22Rv1 (cell line): Measurements from ENCODE around the gene CSNK2B.

Source experiments
- H3K27ac ChIP-seq: fragments of 450-650 bp; 2 replicates; pipeline ENCODE4 v1.5.1; 2017
- ZFX ChIP-seq: fragments of 450-650 bp; IDR thresholded peaks from 2 replicates; pipeline ENCODE4 v1.6.1; 2017; ENCODE audit warnings: antibody characterized with exemption, borderline replicate concordance
- TF ChIP-seq, protein P1 (sequence below): fragments of 450-650 bp; IDR thresholded peaks from 2 replicates; pipeline ENCODE4 v1.5.1; 2017; ENCODE audit warnings: mild to moderate bottlenecking

CSNK2B gene

DNA sequence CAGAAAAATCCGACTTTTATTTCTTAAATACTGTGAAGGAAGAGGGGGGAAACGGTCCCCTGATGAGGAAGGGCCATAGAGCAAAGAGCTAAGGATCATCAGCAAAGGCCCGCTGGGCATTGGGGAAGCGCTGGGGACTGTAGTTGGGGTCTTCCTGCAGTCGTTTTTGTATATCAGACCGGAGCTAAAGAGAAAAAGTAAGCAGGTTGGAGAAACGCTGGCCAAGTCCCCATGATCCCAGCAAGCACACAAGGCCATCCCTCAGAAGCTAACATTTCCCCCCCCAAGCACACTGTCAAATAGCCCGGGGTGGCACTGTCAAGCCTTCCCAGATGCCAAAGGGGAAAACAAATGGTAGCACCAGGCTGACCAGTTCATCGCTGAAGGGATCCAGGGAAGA, 26.8 kb upstream of the CSNK2B start:
- TF ChIP-seq ZFX, result no peak
- TF ChIP-seq, protein P1, sequence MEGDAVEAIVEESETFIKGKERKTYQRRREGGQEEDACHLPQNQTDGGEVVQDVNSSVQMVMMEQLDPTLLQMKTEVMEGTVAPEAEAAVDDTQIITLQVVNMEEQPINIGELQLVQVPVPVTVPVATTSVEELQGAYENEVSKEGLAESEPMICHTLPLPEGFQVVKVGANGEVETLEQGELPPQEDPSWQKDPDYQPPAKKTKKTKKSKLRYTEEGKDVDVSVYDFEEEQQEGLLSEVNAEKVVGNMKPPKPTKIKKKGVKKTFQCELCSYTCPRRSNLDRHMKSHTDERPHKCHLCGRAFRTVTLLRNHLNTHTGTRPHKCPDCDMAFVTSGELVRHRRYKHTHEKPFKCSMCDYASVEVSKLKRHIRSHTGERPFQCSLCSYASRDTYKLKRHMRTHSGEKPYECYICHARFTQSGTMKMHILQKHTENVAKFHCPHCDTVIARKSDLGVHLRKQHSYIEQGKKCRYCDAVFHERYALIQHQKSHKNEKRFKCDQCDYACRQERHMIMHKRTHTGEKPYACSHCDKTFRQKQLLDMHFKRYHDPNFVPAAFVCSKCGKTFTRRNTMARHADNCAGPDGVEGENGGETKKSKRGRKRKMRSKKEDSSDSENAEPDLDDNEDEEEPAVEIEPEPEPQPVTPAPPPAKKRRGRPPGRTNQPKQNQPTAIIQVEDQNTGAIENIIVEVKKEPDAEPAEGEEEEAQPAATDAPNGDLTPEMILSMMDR, result no peak
- H3K27ac ChIP-seq, result peak overlapping the region; percentile 38

DNA sequence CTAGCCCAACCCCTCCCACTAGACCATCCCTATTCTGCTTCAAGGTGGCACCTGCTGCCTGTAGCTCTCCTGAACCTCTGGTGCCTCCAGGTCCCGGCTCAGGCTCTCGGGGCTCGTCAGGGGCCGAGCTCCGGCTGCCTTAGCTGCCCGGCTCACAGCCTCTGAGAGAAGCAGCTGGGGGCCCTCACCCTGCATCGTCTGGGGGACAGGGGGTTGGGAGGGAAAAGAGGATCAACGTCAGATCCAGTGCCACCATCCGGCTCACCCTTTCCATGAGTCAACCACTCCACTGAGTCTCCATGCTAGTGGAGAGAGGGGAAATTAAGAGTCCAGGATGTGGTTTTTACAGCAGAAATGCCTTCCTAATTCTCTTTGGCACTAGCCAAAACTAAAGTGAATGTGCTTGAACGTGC, 26.4 kb upstream of the CSNK2B start:
- TF ChIP-seq, protein P1, result no peak
- no peak for TF ChIP-seq ZFX
- H3K27ac ChIP-seq, result peak overlapping the region; percentile 38

DNA sequence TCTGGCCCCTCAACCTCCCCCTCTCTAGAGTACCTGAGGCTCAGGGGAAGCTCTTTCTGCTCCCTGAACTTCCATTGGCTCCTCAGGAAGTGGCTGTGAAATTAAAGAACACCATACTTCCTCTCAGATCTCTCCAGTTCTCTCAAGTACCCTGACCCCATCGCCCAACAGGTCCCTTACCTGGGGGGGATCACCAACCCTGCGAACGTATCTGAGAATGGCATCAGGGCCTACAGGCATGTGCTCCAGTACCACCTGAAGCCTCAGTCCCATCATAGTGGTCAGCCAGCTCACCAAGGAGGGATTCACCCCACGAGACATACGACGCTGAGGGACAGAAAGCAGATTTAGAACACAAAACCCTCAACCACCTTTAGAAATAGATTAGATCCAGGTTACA, 25.3 kb upstream of the CSNK2B start:
- H3K27ac ChIP-seq, result no peak overlapping the region
- TF ChIP-seq, protein P1, result no peak
- TF ChIP-seq ZFX, result no peak

DNA sequence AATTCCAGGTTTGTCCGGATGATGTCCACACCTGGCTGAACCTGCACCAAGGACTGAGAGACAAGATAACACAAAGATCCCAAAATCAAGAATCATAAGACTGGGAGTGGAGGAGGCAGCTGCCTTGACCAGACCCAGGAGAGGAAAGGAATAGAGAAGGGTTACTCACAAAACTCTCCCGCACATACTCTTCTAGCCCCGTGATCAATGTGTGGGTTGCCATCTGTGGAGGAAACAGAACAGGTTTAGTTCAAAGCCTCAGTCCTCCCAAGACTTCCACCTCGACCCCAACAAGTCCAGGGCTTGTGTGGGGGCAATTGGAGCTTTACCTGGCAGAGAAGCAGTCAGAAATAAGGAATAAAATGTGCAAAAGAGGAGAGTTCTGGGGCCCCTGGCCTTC, 24.5 kb upstream of the CSNK2B start:
- TF ChIP-seq, protein P1, result no peak
- TF ChIP-seq ZFX, result no peak
- no peak overlapping the region for H3K27ac ChIP-seq

DNA sequence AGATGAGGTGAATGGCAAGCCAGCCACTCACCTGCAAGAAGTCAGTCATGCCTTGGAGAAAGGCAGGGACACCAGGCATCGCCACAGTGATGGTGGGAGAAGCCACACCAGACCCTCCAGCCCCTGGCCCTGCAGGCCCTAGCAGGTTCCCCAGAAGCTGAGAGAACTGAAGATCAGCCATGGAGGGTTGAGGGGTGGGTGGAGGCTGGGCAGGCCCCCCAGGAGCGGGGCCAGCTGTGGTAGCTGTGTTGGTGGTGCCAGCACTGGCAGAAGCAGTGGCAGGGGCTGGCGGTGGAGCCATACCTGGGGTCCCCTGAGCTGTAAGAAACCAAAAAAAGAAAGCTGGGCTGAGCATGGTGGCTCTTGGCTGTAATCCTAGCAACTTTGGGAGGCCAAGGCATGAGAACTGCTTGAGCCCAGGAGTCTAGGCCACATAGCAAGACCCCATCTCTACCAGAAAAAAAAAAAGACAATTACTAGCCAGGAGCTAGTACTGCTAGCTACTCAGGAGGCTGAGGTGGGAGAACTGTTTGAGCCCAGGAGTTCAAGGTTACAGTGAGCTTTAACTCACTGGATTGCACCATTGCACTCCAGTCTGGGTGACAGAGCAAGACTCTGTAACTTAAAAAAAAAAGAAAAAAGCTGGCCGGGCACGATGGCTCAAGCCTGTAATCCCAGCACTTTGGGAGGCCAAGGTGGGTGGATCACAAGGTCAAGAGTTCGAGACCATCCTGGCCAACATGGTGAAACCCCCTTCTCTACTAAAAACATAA, 22.9 kb upstream of the CSNK2B start:
- TF ChIP-seq, protein P1, result no peak
- no peak for TF ChIP-seq ZFX
- no peak overlapping the region for H3K27ac ChIP-seq

DNA sequence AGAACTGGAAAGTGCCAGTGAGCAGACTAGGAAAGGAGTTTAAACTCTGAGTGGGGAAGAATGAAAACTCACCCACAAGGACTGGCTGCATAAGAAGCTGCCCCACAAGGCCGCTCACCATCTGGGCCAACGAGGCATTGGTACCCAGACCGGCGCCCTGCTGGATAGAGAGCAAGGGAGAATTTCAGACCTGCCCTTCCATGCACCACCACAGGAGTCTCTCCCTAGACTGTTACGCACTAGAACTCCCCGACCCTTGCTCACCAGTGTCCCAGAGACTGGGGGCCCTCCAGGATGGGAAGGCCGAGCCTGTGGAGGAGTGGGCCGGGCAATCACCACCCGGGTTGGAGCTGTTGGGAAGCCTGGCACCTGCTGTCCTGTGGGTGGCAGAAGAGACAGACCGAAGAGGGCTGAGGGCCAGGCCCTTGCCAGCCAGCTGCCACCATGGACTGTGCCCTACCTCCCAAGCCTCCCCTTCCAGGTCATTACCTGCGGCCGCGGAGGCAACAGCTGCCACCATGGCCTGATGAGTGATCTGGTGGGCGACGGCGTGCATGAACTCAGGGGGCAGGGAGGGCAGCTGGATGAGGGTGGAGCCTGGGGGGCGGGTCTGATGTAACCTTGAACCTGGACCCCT, 21.9 kb upstream of the CSNK2B start:
- TF ChIP-seq ZFX, result no peak
- TF ChIP-seq, protein P1, result no peak
- H3K27ac ChIP-seq, result no peak overlapping the region

DNA sequence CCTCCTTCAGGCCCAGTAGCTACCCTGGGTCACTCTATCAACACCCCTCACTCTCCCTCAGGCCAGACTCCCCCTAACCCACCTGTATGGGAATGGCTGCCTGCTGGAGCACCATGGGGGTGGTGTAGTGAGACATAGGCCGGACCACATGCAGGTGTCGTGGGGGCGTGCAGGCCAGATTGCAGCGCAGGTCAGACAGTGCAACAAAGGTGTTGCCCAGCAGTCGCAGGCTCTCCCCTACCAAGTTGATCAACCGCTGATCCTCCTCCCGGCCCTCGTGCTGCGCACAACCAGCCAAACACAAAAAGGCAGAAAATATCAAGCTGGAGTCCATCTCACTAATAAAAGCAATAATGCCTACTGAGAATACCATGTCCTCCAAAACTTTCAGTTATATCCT, 20.6 kb upstream of the CSNK2B start:
- TF ChIP-seq, protein P1, result no peak
- no peak for TF ChIP-seq ZFX
- H3K27ac ChIP-seq, result no peak overlapping the region
